ENCODE measurements around the gene RYR1. TPM values are rescaled to one million over a fixed set of nuclear protein-coding genes. Genes with fewer than 3 reads are reported as not detected.

The RYR1 gene
- total and polyA plus RNA-seq, 2 of the 8 experiments (the other 6 are each of a cell fraction or from before 2014, with no cell fraction given) = 5.8 to 11.8 TPM

- TF ChIP-seq RBBP5 (IDR thresholded peaks at IDR 0.05; ENCODE audit: borderline replicate concordance, low read depth, low read length) (no peak), TAF1 (IDR thresholded peaks at IDR 0.05; ENCODE audit: low read depth, low read length) (peak; percentile 12; the same call in 1 of the 2 replicates), EGR1 (IDR thresholded peaks at IDR 0.05; ENCODE audit: borderline replicate concordance, low read depth, low read length) (peak; percentile 70; the same call in 1 of the 2 replicates), SIRT6 (IDR thresholded peaks at IDR 0.05; ENCODE audit: low read length) (no peak), JUND (IDR thresholded peaks at IDR 0.05; ENCODE audit: low read length) (no peak), RFX5 (IDR thresholded peaks at IDR 0.05; ENCODE audit: borderline replicate concordance, low read depth, low read length) (no peak), CREB1 (IDR thresholded peaks at IDR 0.05) (peak; percentile 70), YY1 (IDR thresholded peaks at IDR 0.05; ENCODE audit: low read depth, low read length) (no peak)
Observed at GRCh38 chr19:38387550-38388348, 45.7 kb upstream of the RYR1 start, which contains the start of gene GGN (continued).
